Endodermal cell (in vitro differentiated cells): ENCODE data around the gene PCNX4. TPM values are rescaled to one million over a fixed set of nuclear protein-coding genes. Genes with fewer than 3 reads are reported as not detected.

Experiments used
- DNase-seq: peaks from one replicate; pipeline ENCODE4 v3.0.0-alpha.2; 2017
- H3K27ac ChIP-seq: 2 replicates; pipeline ENCODE4 v1.5.1; 2013; ENCODE audit warnings: mild to moderate bottlenecking, low read depth, low read length, moderate library complexity
- H3K27me3 ChIP-seq: 2 replicates; pipeline ENCODE4 v1.6.1; 2013; ENCODE audit warnings: mild to moderate bottlenecking, low read length, moderate library complexity; ENCODE audit not compliant: insufficient read depth, control insufficient read depth, poor library complexity, severe bottlenecking
- H3K36me3 ChIP-seq: 2 replicates; pipeline ENCODE4 v1.7.0; 2013; ENCODE audit warnings: mild to moderate bottlenecking, low read length, moderate library complexity; ENCODE audit not compliant: control insufficient read depth, insufficient read depth
- H3K4me1 ChIP-seq: one replicate; pipeline ENCODE4 v1.7.0; 2013; ENCODE audit warnings: low read length; ENCODE audit not compliant: control insufficient read depth, insufficient read depth
- H3K4me3 ChIP-seq: 2 replicates; pipeline ENCODE4 v1.5.1; 2013; ENCODE audit warnings: mild to moderate bottlenecking, low read length, moderate library complexity
- H3K9ac ChIP-seq: 2 replicates; pipeline ENCODE4 v1.6.1; 2013; ENCODE audit warnings: mild to moderate bottlenecking, low read length, moderate library complexity; ENCODE audit not compliant: poor library complexity, severe bottlenecking; ENCODE audit errors: extremely low read depth
- H3K9me3 ChIP-seq: 2 replicates; pipeline ENCODE4 v1.6.1; 2013; ENCODE audit warnings: mild to moderate bottlenecking, low read length, moderate library complexity; ENCODE audit not compliant: control insufficient read depth
- H3K27ac Mint-ChIP-seq: 2 replicates; pipeline ENCODE4 v1.8.0; 2020; ENCODE audit warnings: mixed read lengths
- H3K27me3 Mint-ChIP-seq: 2 replicates; pipeline ENCODE4 v1.8.0; 2021; ENCODE audit warnings: mild to moderate bottlenecking, mixed read lengths; ENCODE audit not compliant: insufficient read depth
- H3K36me3 Mint-ChIP-seq: 2 replicates; pipeline ENCODE4 v1.8.0; 2020; ENCODE audit warnings: low read depth, mixed read lengths
- H3K4me1 Mint-ChIP-seq: 2 replicates; pipeline ENCODE4 v1.8.0; 2020; ENCODE audit warnings: mixed read lengths
- H3K4me3 Mint-ChIP-seq: 2 replicates; pipeline ENCODE4 v1.8.0; 2020; ENCODE audit warnings: mild to moderate bottlenecking, moderate library complexity, mixed read lengths
- H3K9me3 Mint-ChIP-seq: 2 replicates; pipeline ENCODE4 v1.8.0; 2020; ENCODE audit warnings: mild to moderate bottlenecking, mixed read lengths
- WGBS, 2 experiments: methylation state at CpG; one replicate each; pipeline versions ENCODE4 v1.1.5 to v1.1.7; 2013; ENCODE audit warnings: missing lambda C conversion rate in 2 of 2, mixed read lengths in 1 of 2; ENCODE audit not compliant: insufficient coverage in 1 of 2, insufficient read length in 1 of 2; 5-methylcytosine and 5-hydroxymethylcytosine counted together
- total RNA-seq, 2 donors: library from RNA; stranded (reverse); fragmentation: NEBNext Ultra II Directional in 1 of 2; extraction: Animal tissue kit (Norgen Biotek cat#: 25700) in 1 of 2; gene quantifications; 2 replicates in 1 of 2; 3 replicates in 1 of 2; pipeline ENCODE4 v1.2.1, GENCODE V29; 2021
- TF ChIP-seq, protein P1 (sequence below): fragments of 200-600 bp; sonication (generic); conservative IDR thresholded peaks from 2 replicates; pipeline ENCODE4 v1.5.0; 2021; ENCODE audit warnings: antibody characterized with exemption, mild to moderate bottlenecking

The PCNX4 gene
- total RNA-seq, 2 donors from 2014 or later, result 61.1 to 74.3 TPM

DNA sequence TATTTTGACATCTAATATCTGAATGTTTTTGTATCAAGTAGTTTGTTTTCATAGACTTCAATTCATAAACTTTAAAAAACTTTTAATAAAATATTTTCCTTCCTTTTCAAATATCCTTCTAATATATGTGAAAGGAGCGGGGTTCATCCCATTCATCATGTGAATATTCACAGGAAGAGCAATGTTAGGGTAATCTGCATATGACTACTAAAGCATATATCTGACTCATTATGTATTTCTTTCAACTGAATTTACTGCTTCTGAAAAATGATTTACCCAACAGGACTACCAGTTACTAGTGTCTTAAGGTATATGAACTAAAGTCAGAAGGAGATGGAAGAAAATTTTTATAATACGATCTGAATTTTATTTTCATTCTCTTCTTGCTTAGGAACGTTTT, 43.0 kb downstream of the PCNX4 start:
- Mint-ChIP-seq H3K4me3 (no peak overlapping the region), H3K27ac (no peak overlapping the region), H3K27me3 (no peaks in the 10 kb centered on the region), H3K9me3 (no peaks in the 10 kb centered on the region), H3K4me1 (peaks cover 7% of the 10 kb centered on the region), H3K36me3 (peaks cover 36% of the 10 kb centered on the region)
- WGBS, 2 experiments, result 92% methylated on average over 2 of the region's 3 CpGs; no CpG with 5 or more reads in 1 of the 2 experiments
- Histone ChIP-seq H3K4me3 (no peak overlapping the region), H3K9me3 (no peaks in the 10 kb centered on the region), H3K27me3 (no peaks in the 10 kb centered on the region), H3K9ac (no peak overlapping the region), H3K36me3 (peaks cover 56% of the 10 kb centered on the region), H3K4me1 (no peaks in the 10 kb centered on the region), H3K27ac (no peak overlapping the region)
- DNase-seq, result no peak
- TF ChIP-seq, protein P1, sequence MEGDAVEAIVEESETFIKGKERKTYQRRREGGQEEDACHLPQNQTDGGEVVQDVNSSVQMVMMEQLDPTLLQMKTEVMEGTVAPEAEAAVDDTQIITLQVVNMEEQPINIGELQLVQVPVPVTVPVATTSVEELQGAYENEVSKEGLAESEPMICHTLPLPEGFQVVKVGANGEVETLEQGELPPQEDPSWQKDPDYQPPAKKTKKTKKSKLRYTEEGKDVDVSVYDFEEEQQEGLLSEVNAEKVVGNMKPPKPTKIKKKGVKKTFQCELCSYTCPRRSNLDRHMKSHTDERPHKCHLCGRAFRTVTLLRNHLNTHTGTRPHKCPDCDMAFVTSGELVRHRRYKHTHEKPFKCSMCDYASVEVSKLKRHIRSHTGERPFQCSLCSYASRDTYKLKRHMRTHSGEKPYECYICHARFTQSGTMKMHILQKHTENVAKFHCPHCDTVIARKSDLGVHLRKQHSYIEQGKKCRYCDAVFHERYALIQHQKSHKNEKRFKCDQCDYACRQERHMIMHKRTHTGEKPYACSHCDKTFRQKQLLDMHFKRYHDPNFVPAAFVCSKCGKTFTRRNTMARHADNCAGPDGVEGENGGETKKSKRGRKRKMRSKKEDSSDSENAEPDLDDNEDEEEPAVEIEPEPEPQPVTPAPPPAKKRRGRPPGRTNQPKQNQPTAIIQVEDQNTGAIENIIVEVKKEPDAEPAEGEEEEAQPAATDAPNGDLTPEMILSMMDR, result no peak

DNA sequence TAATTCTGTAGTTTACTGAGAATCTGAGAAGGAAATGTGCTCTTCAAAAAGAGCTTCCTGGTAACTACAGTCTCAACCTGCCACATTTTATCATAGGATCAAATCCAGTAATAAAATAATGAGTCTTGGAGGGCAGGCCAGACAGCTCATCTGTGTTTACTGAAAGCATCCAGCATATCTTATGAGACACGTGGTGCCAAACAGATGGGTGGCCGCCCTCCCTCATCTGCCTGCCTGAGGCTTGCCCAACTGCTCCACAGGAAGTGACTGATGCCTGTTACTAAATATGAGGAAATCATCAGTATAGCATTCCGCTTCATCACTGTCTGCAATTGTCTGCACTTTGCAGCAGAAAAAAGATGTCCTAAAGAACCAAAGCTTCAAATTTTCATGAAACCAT, 60.0 kb downstream of the PCNX4 start:
- Histone ChIP-seq H3K4me3 (no peak overlapping the region), H3K27ac (no peak overlapping the region), H3K36me3 (peaks cover 51% of the 10 kb centered on the region), H3K9ac (no peak overlapping the region), H3K27me3 (no peaks in the 10 kb centered on the region), H3K4me1 (peaks cover 1% of the 10 kb centered on the region), H3K9me3 (no peaks in the 10 kb centered on the region)
- DNase-seq, result no peak
- TF ChIP-seq, protein P1, result no peak
- peaks cover 48% of the 10 kb centered on the region for H3K36me3 Mint-ChIP-seq
- peaks cover 12% of the 10 kb centered on the region for H3K4me1 Mint-ChIP-seq
- WGBS, 2 experiments, result 50 to 60% methylated on average over 2 to 3 of the region's 3 CpGs
- H3K27me3 Mint-ChIP-seq, result no peaks in the 10 kb centered on the region
- no peak overlapping the region for H3K27ac Mint-ChIP-seq
- no peak overlapping the region for H3K4me3 Mint-ChIP-seq
- H3K9me3 Mint-ChIP-seq, result no peaks in the 10 kb centered on the region

DNA sequence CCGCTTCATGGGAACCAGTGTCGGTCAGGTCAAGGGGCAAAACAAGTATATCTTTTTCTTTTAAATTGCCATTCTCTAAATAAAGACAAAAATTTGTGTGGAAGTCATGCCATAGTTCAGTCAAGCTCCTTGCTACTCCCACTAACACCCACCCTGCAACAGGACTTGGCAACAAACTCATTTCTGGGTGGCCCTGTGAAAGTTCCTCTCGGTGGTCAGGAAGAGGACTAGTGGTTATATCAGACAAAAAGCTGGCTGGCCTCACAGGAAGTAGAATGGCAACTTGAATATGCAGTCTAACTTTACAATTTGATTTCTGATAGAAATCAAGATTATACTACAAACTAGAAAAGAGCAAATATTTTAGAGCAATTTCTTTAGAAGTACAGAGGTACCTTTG, 62.3 kb downstream of the PCNX4 start:
- TF ChIP-seq, protein P1, result no peak
- WGBS, 2 experiments, result 98% methylated on average over 3 of the region's 3 CpGs; no CpG with 5 or more reads in 1 of the 2 experiments
- H3K27ac ChIP-seq, result no peak overlapping the region
- H3K27me3 Mint-ChIP-seq, result no peaks in the 10 kb centered on the region
- peaks cover 35% of the 10 kb centered on the region for H3K36me3 ChIP-seq
- no peak overlapping the region for H3K27ac Mint-ChIP-seq
- H3K9me3 ChIP-seq, result no peaks in the 10 kb centered on the region
- DNase-seq, result no peak
- H3K36me3 Mint-ChIP-seq, result peaks cover 39% of the 10 kb centered on the region
- H3K4me3 ChIP-seq, result no peak overlapping the region
- H3K9ac ChIP-seq, result no peak overlapping the region
- H3K4me1 ChIP-seq, result peaks cover 9% of the 10 kb centered on the region
- H3K4me3 Mint-ChIP-seq, result no peak overlapping the region
- peaks cover 31% of the 10 kb centered on the region for H3K4me1 Mint-ChIP-seq
- H3K27me3 ChIP-seq, result no peaks in the 10 kb centered on the region
- H3K9me3 Mint-ChIP-seq, result no peaks in the 10 kb centered on the region
